Stimulated activated CD8-positive, alpha-beta memory T cell treated with anti-CD3 and anti-CD28 coated beads, Interleukin-15, amount 100 ng/mL, for 1 hour (primary cell): ENCODE data around the gene ADCY3.
"Not testable (repeated sequence)": the region's sequence is repeated elsewhere in the genome, so short reads cannot be mapped to it uniquely, and the experiment has no call there.

Source experiments
- DNase-seq: peaks from one replicate; pipeline ENCODE4 v3.0.0-alpha.2; 2020; ENCODE audit warnings: low read depth

The ADCY3 gene

DNA sequence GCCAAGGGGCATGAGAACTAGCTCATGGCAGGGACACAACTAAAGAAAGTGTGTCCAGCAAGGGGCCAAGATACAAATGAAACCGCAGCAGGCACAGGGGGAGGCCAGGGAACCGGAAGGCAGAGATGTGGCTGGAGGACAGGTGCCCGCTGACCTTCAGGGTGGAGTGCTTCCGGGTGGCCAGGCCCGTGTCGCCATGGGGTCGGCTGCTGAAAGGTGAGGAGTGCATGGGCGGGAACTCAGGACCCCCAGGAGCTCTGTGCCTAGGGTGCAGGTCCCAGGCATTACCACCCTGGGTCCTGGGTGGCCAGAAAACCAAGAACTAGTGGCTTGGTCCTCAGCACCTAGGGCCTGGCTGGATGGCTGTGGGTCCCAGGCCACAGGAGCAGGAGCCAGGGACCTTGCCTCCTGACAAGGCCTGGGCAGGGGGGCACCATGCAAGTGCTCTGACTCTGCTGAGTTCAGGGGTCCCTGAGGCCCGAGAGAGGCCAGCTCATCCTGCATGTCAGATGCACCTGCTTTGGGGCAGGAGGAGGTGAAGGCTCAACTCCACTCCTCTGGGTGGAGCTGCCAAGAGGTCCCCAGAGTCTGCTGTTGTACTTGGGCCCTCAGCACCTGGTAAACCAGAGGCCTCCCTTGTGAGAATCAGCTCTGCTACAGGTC is 75.9 kb downstream of the ADCY3 start:
- DNase-seq = no peak

DNA sequence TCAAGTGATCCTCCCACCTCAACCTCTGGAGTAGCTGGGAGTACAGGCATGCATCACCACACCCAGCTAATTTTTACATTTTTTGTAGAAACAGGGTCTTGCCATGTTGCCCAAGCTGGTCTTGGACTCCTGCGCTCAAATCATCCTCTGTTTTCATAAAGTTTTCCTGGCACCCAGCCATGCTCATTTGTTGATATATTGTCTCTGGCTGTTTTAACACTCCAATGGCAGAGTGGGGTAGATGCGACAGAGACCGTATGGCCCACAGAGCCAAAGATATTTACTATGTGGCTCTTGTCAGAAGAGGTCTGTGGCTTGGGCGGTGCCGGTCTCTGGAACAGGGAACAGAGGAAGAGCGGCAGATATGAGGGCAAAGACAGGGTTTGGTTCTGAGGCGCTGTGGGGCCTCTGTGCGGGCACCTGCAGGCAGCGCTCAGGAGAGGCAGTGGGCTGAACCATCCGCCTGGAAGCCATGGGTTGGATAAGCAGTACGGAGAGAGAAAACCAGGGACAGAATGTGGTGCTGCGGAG is 76.6 kb downstream of the ADCY3 start:
- no peak for DNase-seq

DNA sequence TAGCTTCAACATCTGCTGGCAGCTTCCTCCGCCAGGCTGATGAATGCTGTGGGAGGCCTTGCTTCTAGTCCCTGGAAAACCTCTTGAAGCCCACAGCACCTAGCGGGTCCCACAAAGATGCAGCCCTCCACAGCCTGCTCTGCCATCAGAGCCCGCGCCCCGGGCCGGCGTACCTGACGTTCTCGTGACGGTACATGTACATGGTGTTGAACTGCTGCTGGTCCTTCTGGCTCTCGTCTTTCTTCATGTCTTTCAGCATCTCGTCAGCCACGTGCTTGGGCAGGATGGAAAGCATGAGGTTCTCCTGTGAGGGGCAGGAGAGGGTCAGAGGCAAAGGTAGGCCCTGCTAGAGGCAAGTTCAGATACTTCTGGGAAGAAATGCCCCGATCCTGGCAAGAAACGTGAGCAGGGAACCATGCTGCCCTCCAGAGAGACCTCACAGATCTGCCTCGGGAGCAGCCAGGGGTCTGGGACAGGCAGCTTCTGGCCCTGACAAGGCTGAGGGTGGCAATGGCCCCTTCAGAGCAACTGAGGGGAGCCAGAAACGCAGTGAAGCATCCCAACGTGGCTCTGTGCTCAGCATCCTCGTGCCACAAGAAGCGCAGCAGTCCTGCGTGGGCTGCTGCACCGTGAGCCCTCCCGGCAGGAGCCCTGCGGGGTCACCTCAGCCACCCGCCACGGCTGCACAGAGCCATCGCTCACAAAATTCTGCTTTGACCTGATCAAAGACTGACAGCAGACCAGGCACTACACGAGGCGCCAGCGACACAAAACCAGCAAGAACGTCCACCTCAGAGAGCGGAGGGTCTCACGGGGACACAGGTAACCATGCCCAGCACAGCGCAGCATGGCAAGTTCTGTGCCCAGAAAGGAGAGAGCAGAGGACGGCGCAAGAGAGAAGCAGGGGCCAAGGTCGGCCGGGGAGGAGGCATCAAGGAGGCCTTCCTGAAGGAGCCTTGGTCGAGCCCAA is 77.7 kb downstream of the ADCY3 start:
- no peak for DNase-seq

DNA sequence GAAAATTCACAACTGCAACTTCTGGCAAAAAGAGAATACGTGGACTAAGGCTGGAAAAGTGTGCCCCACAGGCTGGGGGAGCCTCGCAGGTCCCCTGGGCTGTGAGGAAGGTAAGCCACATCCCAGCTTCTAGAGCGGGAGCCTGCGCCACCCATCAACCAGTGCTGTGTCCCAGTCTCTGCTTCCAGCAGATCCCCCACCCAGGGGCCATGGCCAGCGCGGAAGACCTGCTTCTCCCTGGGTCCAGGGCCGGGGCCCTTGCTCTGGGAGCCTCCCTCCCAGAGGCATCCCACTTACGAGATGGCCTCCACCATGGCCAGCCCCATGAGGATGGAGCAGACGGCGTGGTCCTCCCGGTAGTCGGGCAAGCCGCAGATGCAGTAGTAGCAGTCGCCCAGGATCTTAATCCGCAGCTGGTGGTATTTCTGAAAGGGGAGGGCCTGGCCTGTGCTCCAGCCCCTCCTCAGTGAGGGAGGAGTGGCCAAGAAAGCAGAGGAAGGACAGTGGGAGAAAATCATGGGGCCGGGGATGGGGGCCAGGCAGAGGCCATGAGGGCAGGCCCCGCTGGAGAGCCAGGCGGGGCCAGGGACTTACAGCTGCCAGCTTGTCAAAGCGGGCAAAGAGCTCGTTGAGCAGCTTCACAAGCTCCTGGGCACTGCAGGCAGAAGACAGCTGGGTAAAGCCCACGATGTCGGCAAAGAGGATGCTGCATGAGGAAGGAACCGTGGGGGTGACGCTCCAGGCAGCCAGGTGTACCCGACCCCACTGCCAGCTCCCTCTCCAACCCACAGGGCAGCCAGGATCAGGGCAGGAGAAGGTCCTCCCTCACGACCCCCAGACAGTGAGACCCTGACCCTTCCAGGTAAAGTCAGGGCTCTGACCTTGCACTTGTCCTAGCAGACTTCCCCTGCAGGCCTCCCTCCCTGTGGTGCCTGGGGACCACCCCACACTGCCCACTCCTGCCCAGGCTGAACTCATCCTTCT is 78.8 kb downstream of the ADCY3 start:
- DNase-seq = no peak

DNA sequence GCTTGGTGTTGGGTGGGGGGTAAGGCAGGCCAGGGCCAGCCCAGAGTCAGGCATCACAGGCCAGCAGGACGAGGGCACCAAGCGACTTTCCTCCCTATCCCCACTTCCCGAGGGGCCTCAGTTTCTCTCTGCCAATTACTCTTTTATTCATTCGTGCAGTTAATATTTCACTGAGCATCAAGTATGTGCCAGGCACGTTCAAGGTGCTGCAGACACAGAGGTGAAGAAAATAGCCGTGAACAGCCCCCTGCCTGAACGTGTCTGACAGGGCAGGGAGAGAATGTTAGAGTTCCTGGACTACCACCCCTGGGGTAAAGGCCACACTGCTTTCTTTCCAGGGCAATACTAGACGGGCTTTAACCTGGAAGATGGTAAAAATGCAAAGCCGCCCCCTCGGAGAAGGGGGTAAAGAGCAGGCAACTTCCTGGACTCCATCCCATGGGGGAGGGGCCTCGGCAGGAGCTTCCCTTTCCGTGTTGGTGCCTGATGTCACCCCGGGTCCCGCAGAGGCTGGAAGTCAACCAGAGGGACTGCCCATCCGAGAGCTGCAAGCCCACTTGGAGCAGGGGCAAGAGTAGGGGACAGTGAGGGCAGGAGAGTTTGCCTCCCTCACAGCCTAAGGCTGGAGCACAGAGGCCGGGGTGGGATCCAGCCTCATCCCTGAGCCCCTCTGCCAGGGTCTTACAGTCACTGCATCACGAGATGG is 79.7 kb downstream of the ADCY3 start:
- DNase-seq = no peak

DNA sequence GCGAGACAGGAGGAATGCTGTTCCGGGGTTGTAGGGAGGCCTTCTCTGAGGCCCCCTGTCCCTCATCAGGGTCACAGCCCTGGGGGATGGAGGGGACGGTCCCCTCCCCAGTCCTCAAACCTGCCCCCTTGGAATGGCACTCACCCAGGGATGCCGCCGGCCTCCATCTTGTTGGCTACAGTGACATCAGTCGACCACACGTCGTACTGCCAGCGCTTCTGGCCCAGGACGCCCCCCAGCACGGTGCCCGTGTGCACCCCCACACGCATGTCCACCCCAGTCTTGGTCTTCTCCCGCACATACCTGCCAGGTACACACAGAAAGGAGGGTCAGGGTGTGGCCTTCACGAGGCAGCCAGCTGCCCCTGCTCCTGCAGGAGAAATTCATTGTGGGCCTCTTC is 80.3 kb downstream of the ADCY3 start:
- no peak for DNase-seq

DNA sequence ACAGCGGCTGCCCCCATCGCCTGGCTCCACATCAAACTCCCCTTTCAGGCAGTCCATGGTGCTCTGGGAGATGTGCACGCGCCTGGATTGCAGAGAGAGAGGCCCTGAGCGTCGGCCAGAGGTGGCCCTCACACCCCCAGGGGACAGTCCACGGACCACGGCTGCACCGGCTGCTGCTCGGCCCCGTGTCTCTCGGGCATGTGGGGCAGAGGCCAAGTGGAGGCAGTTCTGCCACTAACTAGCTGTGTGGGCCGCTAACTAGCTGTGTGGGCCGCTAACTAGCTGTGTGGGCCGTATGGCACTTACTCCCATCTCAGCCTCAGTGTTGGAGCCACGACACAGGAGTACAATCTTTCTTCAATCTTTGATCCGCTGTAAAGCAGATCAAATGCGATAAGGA is 81.5 kb downstream of the ADCY3 start:
- no peak for DNase-seq

DNA sequence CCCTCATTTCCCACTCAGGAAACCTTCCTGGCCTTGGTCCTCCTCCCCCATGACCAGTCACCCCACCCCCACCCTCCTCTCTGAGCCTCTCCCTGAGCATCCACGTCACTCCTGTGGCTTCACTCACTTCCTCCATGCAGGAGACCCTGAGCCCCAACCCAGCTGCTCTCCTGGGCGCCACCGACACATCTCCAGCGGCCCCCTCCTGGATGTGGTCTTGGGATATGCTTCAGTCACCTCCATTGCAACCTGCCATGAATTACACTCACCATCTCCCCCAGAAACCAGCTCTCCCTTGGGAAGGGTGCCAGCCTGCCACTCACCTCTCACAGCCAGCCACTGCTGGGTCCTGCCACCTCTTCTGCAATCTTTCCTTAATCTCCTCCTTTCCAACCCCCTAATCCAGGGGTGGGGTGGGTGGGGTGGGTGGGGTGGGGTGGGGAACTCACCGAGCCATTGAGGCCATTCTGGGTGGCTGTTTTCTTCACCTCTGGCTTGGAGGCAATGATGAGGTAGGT is 82.0 kb downstream of the ADCY3 start:
- no peak for DNase-seq

DNA sequence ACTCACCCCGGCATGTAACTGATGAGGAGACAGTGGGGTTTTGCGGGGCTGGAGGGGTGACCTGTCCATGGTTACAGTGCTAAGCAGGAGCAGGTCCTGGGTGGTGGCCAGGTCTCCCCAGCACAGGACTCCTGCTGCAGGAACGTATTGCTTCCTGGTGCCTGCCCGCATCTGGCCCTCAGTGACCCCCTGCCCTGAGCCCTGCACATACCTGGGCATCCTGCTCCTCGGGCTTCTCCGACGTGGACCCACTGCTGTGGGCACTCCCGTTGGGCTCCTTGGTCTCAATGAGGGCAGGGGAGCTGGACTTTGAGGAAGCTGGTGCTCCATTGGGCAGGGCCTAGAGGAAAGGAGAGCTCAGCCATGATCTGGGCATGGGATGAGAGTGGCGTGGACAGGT is 83.3 kb downstream of the ADCY3 start:
- DNase-seq = no peak

DNA sequence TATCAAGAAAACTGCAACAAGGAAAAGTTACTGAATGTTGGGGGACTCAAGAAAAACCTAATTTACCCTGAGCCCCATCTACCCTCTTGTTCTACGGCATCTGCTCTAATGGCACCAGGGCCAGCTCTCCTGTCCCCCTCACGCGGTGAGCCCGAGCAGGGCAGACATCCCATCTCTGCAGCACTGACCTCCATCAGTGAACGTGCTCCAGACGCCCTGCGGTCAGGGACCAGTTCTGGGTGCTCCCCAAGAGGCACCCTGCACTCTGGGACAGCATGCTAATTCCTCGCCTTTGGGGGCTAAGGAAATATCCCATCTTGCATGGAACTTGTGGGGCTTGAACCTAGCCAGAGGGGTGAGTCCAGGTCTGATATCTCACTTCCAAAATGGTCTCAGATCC is 83.8 kb downstream of the ADCY3 start:
- DNase-seq = no peak

DNA sequence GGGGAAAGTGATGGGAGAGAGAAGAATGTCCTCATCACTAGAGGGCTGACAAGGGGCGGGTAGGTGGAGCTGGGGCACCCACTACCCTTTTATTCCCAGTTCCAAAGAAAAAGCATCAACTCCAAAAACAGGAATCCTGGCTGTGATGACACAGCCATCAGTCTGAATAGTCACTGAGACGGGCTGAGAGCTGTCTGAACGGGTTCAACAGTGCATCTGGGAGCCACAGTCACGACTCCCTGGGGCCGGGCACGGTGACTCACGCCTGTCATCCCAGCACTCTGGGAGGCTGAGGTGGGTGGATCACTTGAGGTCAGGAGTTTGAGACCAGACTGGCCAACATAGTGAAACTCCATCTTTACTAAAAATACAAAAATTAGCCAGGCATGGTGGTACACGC is 84.6 kb downstream of the ADCY3 start:
- DNase-seq = not testable (repeated sequence)

DNA sequence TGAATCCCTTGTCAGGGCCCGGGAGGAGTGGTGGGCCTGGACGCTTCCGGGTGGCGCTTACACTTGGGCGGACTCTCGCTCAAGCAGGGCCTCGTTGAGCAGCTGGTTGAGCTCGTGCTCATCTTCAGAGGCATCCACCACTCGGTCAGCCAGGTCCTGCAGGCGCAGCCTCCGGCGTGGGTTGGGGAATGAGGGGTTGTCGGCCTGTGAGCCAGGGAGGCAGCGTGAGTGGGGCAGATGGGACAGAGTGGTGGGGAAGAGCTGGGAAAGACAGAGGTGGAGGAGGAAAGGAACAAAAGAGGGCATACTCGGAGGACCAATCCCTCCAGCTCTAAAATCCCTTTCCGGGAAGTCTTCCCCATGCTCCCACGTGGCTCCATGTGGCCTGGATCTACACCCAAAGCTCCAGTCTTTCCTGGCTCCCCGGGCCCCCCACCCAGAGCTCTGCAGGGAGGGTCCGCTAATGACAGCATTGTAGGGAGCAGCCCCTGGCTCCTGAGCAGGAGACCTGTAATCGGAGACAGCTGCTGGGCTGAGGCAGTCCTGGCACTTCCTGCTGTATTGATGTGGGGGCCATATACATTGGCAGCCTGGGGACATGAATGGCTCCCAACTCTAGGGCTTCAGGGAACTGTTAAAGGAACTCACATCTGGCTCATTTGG is 85.2 kb downstream of the ADCY3 start:
- no peak for DNase-seq

DNA sequence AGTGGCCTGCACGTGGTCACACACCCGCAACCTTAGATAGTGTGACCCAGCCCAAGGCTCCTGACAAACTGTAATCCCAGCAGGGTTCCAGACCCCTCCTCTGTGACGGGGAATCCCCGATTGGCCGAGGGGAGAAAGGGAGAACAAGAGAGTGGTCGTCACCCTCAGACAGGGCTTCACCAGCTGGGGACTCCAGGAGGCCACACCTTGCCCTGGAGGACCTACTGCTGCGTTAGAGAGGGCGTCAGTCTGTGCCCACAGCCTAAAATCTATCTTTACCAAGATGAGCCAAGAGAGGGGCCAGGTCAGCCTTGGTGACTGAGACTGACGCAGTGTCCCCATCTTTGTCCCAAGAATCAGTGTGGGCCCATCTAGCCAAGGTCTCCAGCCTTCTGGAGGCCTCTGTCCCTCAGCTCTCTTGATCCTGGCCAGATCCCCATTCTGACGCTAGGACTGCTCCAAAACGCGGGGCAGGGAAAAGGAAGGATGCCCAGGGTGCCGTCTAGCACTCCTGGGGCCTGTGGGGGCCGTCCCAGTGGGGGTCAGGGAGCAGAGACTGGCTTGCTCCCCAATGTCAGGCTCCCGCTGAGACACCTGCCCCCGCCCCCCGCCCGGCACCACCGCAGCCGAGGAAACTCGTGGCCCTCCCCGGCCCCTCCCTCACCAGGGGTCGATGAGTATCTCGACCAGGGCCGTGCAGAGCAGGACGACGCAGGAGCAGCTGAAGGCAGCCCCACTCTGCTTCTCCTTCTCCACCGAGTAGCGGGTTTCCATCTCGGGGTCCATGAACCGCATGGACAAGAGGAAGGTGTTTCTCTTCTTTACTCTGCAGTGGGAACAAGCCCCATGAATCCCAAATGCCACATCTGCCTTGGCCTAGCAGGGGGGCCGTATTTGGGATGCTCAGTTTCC is 86.0 kb downstream of the ADCY3 start:
- DNase-seq = no peak

DNA sequence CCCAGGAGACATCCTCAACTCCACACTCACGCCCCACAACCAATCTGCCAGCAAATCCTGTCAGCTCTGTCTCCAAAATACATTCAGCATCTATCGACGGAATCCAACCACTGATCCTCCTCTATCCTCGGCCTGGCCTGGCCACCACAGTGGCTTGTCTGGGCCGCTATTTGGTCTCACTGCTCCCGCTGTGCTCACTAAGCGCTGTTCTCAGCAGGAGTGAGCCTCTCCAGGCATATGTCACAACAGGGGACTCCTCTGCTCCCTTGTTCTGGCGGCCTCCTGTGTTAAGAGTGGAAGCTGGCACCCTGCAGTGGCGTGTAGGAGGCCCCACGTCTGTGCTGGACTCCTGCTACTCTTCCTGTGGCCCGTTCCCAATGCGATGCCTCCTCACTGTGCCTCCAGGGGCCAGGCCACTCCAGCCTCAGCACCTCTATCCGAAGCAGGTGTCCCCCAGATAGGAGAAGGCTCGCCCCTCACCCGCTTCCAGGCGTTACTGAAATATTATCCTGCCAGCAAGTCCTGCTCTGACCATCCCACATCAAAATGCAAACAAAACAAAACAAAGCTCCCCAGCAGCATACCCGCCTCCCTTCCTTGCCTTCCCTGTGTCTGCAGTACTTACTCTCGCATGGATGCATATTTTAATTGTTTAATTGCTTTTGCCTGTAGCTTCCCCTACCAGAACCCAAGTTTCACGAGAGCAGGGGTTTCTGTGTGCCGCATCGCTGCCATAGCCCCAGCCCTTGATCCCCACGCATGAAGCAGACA is 86.9 kb downstream of the ADCY3 start:
- no peak for DNase-seq

DNA sequence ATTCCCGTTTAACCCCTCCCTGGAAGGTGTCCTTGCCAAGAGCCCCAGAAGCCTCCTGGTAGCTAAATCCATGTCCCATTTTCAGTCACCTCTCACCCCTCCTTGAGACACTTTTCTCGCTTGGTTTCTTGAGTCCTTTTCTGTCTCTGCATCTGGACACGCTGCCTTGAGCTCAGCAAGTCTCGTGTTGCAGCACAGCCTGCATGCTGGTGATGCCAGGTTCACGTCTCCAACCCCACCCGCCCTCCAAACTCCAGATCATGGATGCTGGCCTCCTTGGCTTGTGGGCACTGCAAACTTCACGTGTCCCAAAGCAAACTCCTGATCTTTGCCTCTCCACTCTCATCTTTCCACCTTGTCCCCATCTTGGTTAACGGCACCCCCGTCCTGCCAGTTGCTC is 87.5 kb downstream of the ADCY3 start:
- DNase-seq = no peak

DNA sequence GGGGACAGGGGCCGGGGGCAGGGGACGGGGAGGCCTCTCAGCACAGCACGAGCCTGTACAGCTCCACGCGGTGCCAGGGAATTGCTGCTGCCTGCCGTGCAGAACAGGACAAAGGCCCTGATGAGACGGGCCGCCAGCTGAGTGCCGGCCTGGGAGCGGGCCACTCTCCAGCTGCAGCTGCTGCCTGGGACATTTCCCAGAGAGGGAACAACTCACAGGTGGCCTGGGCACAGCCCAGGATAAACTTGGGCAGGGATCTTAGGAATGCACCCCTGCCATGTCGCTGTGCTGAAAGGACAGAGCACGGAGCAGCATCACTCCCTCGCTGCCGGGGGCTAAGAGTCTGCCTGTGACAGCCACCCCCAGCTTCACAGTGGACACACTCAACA is 88.0 kb downstream of the ADCY3 start:
- no peak for DNase-seq

DNA sequence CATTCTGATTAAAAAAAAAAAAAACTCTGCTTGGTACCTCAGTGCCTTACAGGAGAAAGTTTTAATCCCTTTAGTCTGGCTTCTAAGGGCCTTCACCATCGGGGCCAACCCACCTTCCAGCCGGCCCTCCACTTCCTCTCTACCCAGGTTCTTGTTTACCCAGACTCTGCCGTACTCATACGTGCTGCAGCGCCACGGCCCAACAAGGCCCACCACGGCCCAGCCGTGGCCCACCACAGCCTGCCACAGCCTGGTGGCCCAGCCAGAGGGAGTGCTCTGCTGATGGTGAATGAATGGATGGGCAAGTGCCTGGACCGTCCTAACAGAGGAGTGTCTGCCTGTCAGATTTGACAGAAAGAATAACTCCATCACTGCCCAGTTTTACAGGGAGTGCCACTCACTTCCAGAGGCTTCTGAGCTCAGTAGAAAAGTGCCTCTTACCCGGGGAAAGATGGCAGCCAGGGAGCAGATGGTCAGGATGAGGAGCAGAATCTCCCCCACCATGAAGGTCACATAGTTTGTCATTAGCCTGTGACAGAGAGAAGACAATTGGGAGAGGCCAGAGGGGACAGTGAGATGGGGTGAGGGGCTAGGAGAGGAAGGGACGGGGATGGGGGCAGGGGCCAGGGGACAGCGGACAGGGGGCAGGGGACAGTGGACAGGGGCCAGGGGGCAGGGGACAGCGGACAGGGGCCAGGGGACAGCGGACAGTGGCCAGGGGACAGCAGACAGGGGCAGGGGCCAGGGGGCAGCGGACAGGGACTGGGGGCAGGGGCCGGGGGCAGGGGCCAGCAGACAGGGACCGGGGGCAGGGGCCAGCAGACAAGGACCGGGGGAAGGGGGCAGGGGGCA is 88.6 kb downstream of the ADCY3 start:
- no peak for DNase-seq

DNA sequence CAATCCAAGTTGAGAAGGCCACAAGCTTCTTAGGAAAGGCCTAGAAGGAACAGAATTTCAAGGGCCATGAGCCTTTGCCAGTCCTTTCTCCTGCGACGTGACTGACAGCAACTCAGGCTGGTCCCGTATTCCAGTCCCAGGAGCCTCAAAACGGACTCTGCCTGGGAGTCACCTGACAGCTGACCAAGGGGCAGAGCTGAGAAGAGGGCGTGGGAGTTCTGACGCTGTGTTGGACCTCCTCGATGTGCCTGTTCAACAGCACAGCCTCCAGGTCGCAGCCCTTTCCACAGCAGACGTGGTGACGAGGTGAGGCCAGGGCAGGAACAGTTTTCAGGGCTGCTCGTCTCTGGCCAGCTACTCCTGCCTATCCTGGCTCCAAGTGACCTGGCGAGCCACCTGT is 89.3 kb downstream of the ADCY3 start:
- DNase-seq = no peak
